ENCODE measurements around the gene STAG3.

Gene STAG3

DNA sequence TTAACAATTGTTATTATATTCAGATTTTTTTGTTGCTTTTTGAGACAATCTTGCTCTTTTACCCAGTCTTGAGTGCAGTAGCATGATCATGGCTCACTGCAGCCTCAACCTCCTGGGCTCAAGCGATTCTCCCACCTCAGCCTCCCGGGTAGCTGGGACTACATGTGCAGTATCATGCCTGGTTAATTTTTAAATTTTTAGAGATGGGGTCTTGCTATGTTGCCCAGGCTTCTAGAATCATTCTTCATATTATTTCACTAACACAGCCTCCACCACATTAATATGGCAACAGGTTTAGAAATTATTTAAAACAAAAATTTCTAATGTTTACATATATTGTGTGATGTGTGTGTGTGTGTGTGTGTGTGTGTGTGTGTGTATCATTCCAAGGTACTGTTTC, 30.4 kb upstream of the STAG3 start:
- in situ Hi-C loops (cut with HindIII; ENCODE audit: low pct_unique_long_range_greater_than_20kb, low sequenced_read_pairs) = no loop called here
- no peak for TF ChIP-seq JUND (IDR thresholded peaks at IDR 0.05; ENCODE audit: low read depth)
- no peak for DNase-seq (ENCODE audit: low read depth in 1 of 2, low spot score in 1 of 2)

DNA sequence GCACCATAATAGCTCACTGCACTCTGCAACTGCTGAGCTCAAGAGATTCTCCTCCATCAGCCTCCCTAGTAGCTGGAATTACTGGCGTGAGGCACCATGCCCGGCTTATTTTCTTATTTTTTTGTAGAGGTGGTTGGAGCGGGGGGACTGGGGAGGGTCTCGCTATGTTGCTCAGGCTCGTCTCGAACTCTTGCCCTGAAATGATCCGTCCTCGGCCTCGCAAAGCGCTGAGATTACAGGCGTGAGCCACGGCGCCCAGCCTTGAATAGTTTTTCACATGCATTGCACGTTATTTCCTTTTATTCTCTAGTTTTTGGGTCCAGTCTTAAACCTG, 29.5 kb upstream of the STAG3 start:
- TF ChIP-seq JUND (IDR thresholded peaks at IDR 0.05; ENCODE audit: low read depth) = no peak
- in situ Hi-C loops (cut with HindIII; ENCODE audit: low pct_unique_long_range_greater_than_20kb, low sequenced_read_pairs) = no loop called here

GRCh38 chr7:100148559-100149328, 29.0 kb upstream of the STAG3 start, which contains the start of gene LAMTOR4:
LAMTOR4 (plus strand) TSS chr7:100148918; CDS start chr7:100148973, 55 bp downstream.
- in situ Hi-C loops (cut with HindIII; ENCODE audit: low pct_unique_long_range_greater_than_20kb, low sequenced_read_pairs) = no loop called here

More for the DNA sequence above, 29.5 kb upstream of the STAG3 start:
- DNase-seq (ENCODE audit: low read depth in 1 of 2, low spot score in 1 of 2) = no peak

DNA sequence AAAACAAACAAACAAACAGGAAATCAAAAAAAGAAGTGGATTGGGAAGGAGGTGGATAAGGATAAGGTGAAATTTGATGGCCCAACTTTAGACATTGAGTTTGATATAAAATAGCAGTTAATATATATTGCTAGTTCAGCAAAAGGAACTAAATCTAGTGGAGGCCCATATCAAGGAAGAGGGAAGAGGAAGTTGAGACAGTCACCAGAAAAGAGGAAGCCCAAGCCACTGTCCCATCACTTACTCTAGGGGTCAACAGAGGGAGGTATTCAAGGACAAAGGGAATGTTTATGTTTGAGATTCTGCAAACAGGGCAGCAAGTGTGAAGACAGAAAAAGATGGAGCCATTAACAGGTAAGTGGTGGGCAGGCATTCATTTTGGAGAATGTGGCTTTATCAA, 25.3 kb upstream of the STAG3 start:
- in situ Hi-C loops (cut with HindIII; ENCODE audit: low pct_unique_long_range_greater_than_20kb, low sequenced_read_pairs) = no loop called here
- TF ChIP-seq JUND (IDR thresholded peaks at IDR 0.05; ENCODE audit: low read depth) = no peak

More at GRCh38 chr7:100148559-100149328, 29.0 kb upstream of the STAG3 start, which contains the start of gene LAMTOR4:
- no peak for TF ChIP-seq JUND (IDR thresholded peaks at IDR 0.05; ENCODE audit: low read depth)
- peak; percentile 91 to 98 for DNase-seq (ENCODE audit: low read depth in 1 of 2, low spot score in 1 of 2)

DNA sequence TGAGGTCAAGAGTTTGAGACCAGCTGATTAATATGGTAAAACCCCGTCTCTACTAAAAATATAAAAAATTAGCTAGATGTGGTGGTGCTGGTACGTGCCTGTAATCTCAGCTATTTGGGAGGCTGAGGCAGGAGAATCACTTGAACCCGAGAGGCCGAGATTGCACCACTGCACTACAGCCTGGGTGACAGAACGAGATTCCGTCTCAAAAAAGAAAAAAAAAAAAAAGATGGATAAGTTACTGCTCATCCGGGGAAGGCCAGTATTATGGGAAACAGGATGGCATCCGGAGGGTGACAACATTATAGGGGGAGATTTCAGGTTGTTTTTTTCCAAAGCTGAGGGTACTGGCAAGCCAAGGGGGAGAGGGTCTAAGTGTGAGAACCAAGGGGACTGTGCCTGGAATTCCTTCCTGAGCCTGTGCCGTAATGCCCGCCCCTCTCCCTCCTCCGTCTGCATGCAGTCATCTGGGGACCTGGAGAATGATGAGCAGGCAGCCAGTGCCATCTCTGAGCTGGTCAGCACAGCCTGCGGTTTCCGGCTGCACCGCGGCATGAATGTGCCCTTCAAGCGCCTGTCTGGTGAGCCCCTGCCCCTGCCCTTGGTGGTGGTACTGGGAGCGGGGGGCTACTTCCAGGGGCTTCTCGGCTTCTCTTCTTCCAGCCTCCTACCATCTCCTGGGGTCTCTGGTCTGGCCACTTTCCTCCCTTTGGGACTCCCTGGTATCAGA, 24.6 kb upstream of the STAG3 start:
- in situ Hi-C loops (cut with HindIII; ENCODE audit: low pct_unique_long_range_greater_than_20kb, low sequenced_read_pairs) = no loop called here
- DNase-seq (ENCODE audit: low read depth in 1 of 2, low spot score in 1 of 2) = no peak
- TF ChIP-seq JUND (IDR thresholded peaks at IDR 0.05; ENCODE audit: low read depth) = no peak

More for the DNA sequence above, 25.3 kb upstream of the STAG3 start:
- DNase-seq (ENCODE audit: low read depth in 1 of 2, low spot score in 1 of 2) = no peak

GRCh38 chr7:100153708-100154535, 23.8 kb upstream of the STAG3 start:
- DNase-seq (ENCODE audit: low read depth in 1 of 2, low spot score in 1 of 2) = no peak
- no peak for TF ChIP-seq JUND (IDR thresholded peaks at IDR 0.05; ENCODE audit: low read depth)
- in situ Hi-C loops (cut with HindIII; ENCODE audit: low pct_unique_long_range_greater_than_20kb, low sequenced_read_pairs) = no loop called here

DNA sequence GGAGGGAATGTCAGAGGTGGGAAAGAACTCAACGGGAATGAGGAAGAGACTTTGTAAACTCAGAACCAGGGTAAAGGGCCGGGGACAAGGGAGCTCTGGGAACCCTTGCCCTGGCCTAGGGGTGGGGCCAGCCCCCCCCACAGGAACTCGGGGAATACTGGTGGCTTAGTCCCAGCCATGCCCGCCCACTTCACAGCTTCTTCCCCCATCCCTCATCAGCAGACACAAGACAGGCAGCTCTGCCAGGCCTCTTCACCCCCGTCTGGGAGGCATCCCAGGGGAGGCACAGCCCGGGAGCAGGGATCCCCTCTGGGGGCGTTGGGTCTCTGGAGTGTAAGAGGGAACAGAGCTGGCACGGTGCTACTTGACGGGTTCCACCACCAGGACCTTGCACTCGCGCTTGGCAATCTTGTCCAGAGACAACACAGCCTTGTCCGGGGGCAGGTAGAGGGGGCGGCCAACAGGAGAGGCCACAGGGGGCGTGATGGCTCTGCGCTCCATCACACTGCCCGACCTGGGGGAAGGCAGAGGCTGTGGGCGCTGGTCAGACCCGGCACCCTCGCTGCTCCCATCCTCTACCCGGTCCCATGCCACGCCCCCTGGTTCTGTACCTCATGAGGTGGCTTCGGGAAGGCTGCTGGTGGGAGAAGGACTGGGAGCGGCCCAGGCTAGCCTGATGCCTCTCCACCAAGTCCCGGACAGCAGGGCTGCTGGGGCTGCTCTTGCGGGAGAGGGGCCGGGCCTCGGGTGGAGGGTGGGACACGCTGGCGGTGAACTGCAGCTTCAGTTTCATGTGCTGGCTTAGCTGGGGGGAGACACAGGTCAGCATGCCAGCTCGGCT, 22.8 kb upstream of the STAG3 start:
- TF ChIP-seq JUND (IDR thresholded peaks at IDR 0.05; ENCODE audit: low read depth) = no peak
- DNase-seq (ENCODE audit: low read depth in 1 of 2, low spot score in 1 of 2) = no peak
- in situ Hi-C loops (cut with HindIII; ENCODE audit: low pct_unique_long_range_greater_than_20kb, low sequenced_read_pairs) = no loop called here

DNA sequence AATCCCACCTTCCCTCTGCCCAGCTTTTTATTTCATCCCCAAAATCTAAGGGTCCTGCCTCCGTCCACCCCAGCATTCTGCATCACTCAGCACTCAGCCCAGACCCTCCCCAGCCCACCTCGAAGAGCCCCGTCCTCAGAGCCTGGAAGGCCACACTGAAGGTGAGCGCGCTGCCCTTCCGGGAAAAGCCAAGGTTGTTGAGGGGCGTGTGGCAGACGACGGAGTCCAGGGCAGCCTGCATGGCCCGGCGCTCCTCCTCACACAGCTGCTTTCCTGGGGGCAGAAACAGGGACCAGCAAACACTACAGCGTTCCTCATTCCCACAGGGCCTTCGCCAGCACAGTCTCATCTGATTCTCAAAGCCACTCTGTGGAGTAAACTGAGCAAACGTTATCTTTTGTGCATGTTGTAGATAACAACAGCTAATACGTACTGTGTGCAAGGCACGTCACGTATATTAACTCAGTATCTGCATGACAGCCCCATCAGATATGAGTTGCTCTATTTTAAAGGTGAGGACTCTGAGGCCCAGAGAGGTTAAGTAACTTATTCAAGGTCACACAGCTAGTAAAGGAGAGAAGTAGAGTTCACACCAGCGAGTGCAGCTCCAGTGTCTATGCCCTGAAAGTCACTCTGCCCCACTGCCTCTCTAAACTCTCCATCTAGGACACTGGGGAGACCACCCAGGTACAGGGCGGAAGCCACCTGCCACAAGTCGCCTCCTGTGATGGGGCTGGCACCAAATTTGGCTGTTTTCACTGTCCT, 22.0 kb upstream of the STAG3 start:
- in situ Hi-C loops (cut with HindIII; ENCODE audit: low pct_unique_long_range_greater_than_20kb, low sequenced_read_pairs) = no loop called here
- no peak for TF ChIP-seq JUND (IDR thresholded peaks at IDR 0.05; ENCODE audit: low read depth)
- DNase-seq (ENCODE audit: low read depth in 1 of 2, low spot score in 1 of 2) = no peak

GRCh38 chr7:100156331-100157068, 21.2 kb upstream of the STAG3 start:
- no peak for TF ChIP-seq JUND (IDR thresholded peaks at IDR 0.05; ENCODE audit: low read depth)
- in situ Hi-C loops (cut with HindIII; ENCODE audit: low pct_unique_long_range_greater_than_20kb, low sequenced_read_pairs) = no loop called here
- DNase-seq (ENCODE audit: low read depth in 1 of 2, low spot score in 1 of 2) = no peak

- no peak for DNase-seq (ENCODE audit: low read depth in 1 of 2, low spot score in 1 of 2)
- in situ Hi-C loops (cut with HindIII; ENCODE audit: low pct_unique_long_range_greater_than_20kb, low sequenced_read_pairs) = no loop called here
- TF ChIP-seq JUND (IDR thresholded peaks at IDR 0.05; ENCODE audit: low read depth) = no peak
These were observed 20.7 kb upstream of the STAG3 start for GRCh38 chr7:100157069-100157333.

All from T47D (cell line).